Pancreas (tissue), 10 donors: ENCODE data around the gene SS18L1. TPM values are rescaled to one million over a fixed set of nuclear protein-coding genes. Genes with fewer than 3 reads are reported as not detected.
A peak's percentile ranks its signal among the peaks of the same experiment; 100 is the strongest.

ENCODE experiments used
- ATAC-seq, 4 donors: fragments of 200-7000 bp; cut with Tn5 transposase; one replicate each; pipeline versions ENCODE4 v1.8.0 to v1.9.1; 2020; ENCODE audit warnings: mild to moderate bottlenecking in 4 of 4, moderate library complexity in 4 of 4
- DNase-seq, 6 donors: peaks; one replicate each; pipeline ENCODE4 v3.0.0-alpha.2; 2020
- FAIRE-seq: peaks from 2 replicates; lab custom pipeline; 2012; peaks lifted over from hg19 to GRCh38; lab: Jason Lieb, UNC
- H3K27ac ChIP-seq, 4 donors: fragments of 200-600 bp; sonication (generic); 1 replicate in 3 of 4; 2 replicates in 1 of 4; pipeline versions ENCODE4 v1.5.0 to v1.8.0; 2020
- H3K27me3 ChIP-seq, 4 donors: fragments of 200-600 bp; one replicate each; pipeline ENCODE4 v1.8.0; 2021
- H3K36me3 ChIP-seq, 3 donors: fragments of 200-600 bp; sonication (generic) in 1 of 3; one replicate each; pipeline versions ENCODE4 v1.5.0 to v1.8.0; 2020 to 2021
- H3K4me1 ChIP-seq, 3 donors: fragments of 200-600 bp; one replicate each; pipeline ENCODE4 v1.8.0; 2021
- H3K4me3 ChIP-seq, 4 donors: fragments of 200-600 bp; sonication (generic) in 2 of 4; one replicate each; pipeline versions ENCODE4 v1.5.0 to v1.8.0; 2020 to 2021
- H3K9me3 ChIP-seq, 4 donors: fragments of 200-600 bp; one replicate each; pipeline ENCODE4 v1.8.0; 2021
- WGBS, 2 donors: extraction: QIAGEN DNeasy Blood & Tissue Kit; methylation state at CpG; one replicate each; pipeline ENCODE4 v1.1.7; 2013; 5-methylcytosine and 5-hydroxymethylcytosine counted together
- intact Hi-C, 3 donors: fragments of 100-400 bp; cut with DNase I; formaldehyde crosslinking; loops; one replicate each; pipeline versions ENCODE4 v1.11.1 to v1.14.2; 2022
- polyA plus RNA-seq, 2 donors: library from polyadenylated mRNA; stranded (reverse); fragments of 200-250 nt; gene quantifications; one replicate each; pipeline ENCODE4 v1.2.3, GENCODE V29; 2013
- total RNA-seq, 6 donors: library from RNA; stranded (reverse); fragmentation: NEBNext Ultra II Directional in 4 of 6; extraction: Animal tissue kit (Norgen Biotek cat#: 25700) in 4 of 6; gene quantifications; one replicate each; pipeline versions ENCODE4 v1.2.1 to v1.2.4, GENCODE V29; 2021 to 2023
- TF ChIP-seq, protein P1 (sequence below), 4 donors: fragments of 200-600 bp; sonication (generic) in 3 of 4; IDR thresholded peaks; one replicate each; pipeline versions ENCODE4 v1.5.0 to v1.8.0; 2021; ENCODE audit warnings: antibody characterized with exemption in 4 of 4
- donor health status: healthy with polysubstance abuse.
- donor health status: DM: no; HTN: no; CAD: no; lungs with moderate emphysema.
- donor health status: DM: no; HTN: no; CAD: no.
- donor health status: control.
- donor health status: control.
- donor health status: Bipolar disorder and iron deficiency.
- donor health status: DM: yes; HTN: yes; CAD: no.
- donor health status: DM: no; HTN: no; CAD: no.
- donor health status: DM: no; HTN: no; CAD: no.
- donor health status: DM: yes; HTN: yes; CAD: no.

SS18L1 gene
- total and polyA plus RNA-seq, 8 donors, result 6.6 to 19.3 (median 8.4) TPM

DNA sequence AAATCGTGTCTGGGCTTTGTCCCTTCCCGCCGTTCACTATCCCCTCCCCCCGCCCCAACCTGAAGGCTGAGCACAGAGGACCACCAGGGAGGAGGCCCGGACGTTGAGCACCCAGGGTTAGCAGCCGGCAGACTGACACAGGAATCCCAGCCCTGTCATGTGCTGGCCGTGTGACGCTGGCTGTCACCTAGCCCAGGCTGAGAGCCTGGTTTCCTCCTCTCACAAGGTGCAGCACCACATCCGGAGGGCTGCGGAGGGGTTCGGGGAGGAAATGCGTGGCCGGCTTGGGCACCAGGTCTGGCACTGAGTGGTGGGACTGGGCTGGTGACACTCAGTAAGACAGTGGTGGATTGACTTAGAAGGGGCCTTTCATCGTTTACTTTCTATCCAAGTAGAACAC is 25.9 kb upstream of the SS18L1 start:
- no peak for FAIRE-seq
- intact Hi-C loops, result loop anchor here in 1 of 3 donors (5.0 kb wide), 1 partner anchor 45 kb away; no protein-coding TSS in a partner anchor
- Histone ChIP-seq H3K36me3 (no peaks in the 10 kb centered on the region), H3K27me3 (no peaks in the 10 kb centered on the region), H3K4me3 (no peak overlapping the region), H3K4me1 (peaks cover 12 to 22% (median 18%) of the 10 kb centered on the region in 3 donors), H3K9me3 (no peaks in the 10 kb centered on the region), H3K27ac (no peak overlapping the region)
- TF ChIP-seq, protein P1, sequence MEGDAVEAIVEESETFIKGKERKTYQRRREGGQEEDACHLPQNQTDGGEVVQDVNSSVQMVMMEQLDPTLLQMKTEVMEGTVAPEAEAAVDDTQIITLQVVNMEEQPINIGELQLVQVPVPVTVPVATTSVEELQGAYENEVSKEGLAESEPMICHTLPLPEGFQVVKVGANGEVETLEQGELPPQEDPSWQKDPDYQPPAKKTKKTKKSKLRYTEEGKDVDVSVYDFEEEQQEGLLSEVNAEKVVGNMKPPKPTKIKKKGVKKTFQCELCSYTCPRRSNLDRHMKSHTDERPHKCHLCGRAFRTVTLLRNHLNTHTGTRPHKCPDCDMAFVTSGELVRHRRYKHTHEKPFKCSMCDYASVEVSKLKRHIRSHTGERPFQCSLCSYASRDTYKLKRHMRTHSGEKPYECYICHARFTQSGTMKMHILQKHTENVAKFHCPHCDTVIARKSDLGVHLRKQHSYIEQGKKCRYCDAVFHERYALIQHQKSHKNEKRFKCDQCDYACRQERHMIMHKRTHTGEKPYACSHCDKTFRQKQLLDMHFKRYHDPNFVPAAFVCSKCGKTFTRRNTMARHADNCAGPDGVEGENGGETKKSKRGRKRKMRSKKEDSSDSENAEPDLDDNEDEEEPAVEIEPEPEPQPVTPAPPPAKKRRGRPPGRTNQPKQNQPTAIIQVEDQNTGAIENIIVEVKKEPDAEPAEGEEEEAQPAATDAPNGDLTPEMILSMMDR (IDR thresholded peaks at IDR 0.05), result no peak
- ATAC-seq, result no peak
- no peak for DNase-seq
- 52 to 64% methylated on average over 15 of the region's 15 CpGs for WGBS, 2 donors

DNA sequence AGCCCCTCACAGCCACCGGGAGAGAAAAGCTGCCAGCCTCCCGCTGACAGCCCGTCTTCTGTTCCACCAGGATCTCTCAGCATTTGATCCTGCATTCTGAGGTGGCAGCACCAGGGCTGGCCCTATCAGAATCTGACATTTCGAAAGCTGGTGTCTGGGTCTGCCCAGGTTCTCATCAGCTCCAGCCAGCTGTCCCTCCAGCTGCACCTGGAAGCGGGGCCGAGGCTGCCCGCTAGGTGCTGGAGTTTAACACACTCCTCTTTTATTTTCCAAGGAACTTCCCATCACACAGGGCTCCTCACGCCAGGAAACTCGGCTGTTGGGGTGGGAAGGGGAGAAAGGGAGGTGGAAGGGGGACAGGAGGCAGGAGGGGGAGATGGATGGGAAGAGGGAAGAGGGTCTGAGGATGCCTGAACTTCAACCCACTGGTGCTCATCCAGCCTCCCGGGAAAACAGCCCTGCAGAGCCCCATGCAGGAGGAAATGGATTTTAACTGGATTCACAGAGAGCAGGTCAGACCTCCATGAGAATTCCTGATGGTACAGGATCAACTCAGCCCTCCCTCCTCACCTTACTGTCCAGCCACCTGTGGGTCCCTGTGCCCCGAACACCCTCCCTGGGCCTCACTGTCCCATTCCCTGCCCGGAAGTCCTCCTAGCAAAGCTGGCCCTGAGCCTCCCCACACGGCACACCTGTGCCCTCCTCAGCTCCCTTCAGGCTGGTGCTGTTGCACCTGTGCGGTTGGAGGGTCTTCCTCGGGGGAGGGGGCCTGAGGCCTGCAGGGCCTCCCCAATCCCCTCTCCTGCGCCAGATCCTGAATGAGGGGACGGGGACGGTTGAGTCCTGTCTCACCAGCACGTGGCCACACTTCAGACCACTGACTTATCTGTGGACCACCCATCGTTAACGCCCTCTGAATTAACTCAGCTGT is 25.2 kb upstream of the SS18L1 start:
- no peaks in the 10 kb centered on the region for H3K36me3 ChIP-seq
- H3K27me3 ChIP-seq, result no peaks in the 10 kb centered on the region
- H3K27ac ChIP-seq, result no peak overlapping the region
- intact Hi-C loops, result loop anchor here in 1 of 3 donors (5.0 kb wide), 1 partner anchor 46 kb away; no protein-coding TSS in a partner anchor
- no peaks in the 10 kb centered on the region for H3K9me3 ChIP-seq
- H3K4me3 ChIP-seq, result no peak overlapping the region
- FAIRE-seq (no peak), DNase-seq (peak in 1 of 6 donors; percentile 57), ATAC-seq (no peak)
- H3K4me1 ChIP-seq, result peaks cover 12 to 22% (median 18%) of the 10 kb centered on the region in 3 donors
- 76 to 80% methylated on average over 21 of the region's 21 CpGs for WGBS, 2 donors
- TF ChIP-seq, protein P1 (IDR thresholded peaks at IDR 0.05), result no peak

DNA sequence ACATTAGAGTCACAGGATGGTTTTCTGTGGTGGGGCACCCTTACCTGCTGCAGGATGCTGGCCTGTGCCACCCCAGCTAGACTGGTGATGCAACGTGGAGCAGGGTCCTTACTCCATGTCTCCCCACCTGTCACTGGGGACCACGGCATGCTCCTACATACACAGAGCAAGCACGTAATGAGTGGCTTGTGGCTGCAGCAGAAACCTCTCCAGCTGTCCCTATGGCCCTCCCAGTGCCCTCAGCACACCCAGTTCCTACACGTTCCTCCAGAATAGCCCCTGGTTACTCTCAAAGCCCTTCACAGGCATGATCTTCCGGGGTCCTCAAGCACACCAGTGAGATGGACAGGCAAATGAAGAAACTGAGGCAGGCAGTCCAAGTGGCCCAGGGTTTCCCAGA is 24.5 kb upstream of the SS18L1 start:
- Histone ChIP-seq H3K4me3 (no peak overlapping the region), H3K9me3 (no peaks in the 10 kb centered on the region), H3K27me3 (no peaks in the 10 kb centered on the region), H3K36me3 (no peaks in the 10 kb centered on the region), H3K27ac (peak overlapping the region; percentile 35 to 97 (median 58)), H3K4me1 (peaks cover 18 to 22% (median 18%) of the 10 kb centered on the region in 3 donors)
- TF ChIP-seq, protein P1 (IDR thresholded peaks at IDR 0.05), result no peak
- ATAC-seq (no peak), FAIRE-seq (no peak), DNase-seq (peak in 1 of 6 donors; percentile 41)
- 82 to 86% methylated on average over 5 of the region's 5 CpGs for WGBS, 2 donors
- intact Hi-C loops, result loop anchor here in 1 of 3 donors (5.0 kb wide), 1 partner anchor 47 kb away; no protein-coding TSS in a partner anchor

DNA sequence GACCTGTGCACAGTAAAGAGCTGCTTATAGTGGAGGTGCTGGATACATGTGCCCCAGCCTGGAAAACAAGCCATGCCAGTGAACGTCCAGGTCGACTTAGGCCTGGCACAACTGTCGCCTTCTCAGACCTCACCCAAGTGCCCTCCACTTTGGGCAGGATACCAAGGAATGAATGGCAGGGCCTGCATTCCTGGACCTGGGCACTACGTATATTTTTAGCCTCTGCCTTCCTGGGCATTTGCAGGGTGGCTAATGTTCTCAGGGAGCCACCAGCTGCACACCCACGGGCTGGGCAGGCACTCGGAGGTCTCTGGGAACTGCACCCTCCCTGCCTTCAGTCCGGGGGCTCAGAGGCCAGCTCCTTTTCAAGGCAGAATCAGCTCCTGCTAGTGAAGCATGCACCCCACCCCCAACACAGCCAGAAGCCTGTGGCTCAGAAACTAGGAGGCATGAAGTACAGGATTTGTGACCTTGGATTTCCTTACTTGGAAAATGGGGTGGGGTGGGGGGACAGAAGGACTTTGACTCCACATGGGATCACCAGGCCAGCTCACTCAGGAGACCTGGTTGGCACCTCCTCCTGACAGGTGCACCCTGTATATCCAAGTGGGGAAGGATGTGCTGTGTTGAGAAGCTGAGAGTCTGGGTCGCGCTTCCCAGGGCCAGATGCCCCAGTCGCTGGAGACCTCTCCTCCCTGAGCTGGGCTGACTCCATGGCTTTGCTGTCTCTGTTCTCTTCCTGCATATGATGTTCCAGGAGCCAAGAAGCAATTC is 23.8 kb upstream of the SS18L1 start:
- TF ChIP-seq, protein P1 (IDR thresholded peaks at IDR 0.05), result no peak
- intact Hi-C loops, result loop anchor here in 2 of 3 donors (5.0 kb wide), 2 partner anchors 47 to 57 kb away; no protein-coding TSS in a partner anchor
- no peaks in the 10 kb centered on the region for H3K36me3 ChIP-seq
- peaks cover 18 to 22% (median 18%) of the 10 kb centered on the region in 3 donors for H3K4me1 ChIP-seq
- peak in 4 of 6 donors; percentile 54 to 80 (median 72) for DNase-seq
- H3K27ac ChIP-seq, result peak overlapping the region; percentile 45 to 97 (median 62)
- ATAC-seq, result peak; percentile 2 to 51 (median 11)
- H3K9me3 ChIP-seq, result no peaks in the 10 kb centered on the region
- WGBS, 2 donors, result 14 to 18% methylated on average over 10 of the region's 10 CpGs
- H3K27me3 ChIP-seq, result no peaks in the 10 kb centered on the region
- FAIRE-seq, result no peak
- no peak overlapping the region for H3K4me3 ChIP-seq
